ENCODE measurements around the gene INTU. TPM values are rescaled to one million over a fixed set of nuclear protein-coding genes. Genes with fewer than 3 reads are reported as not detected.

Gene INTU
- total and polyA plus RNA-seq, 3 experiments from 2014 or later, result 0.13 to 0.38 TPM; not detected in 1

GRCh38 chr4:127771535-127772275 lies 138.9 kb downstream of the INTU start:
- Mint-ChIP-seq H3K27me3 (peaks cover 8 to 49% of the 10 kb centered on the region in 2 donors), H3K9me3 (no peaks in the 10 kb centered on the region), H3K36me3 (no peaks in the 10 kb centered on the region), H3K4me3 (no peak overlapping the region), H3K27ac (no peak overlapping the region), H3K4me1 (no peaks in the 10 kb centered on the region)
- no peaks in the 10 kb centered on the region for H3K36me3 ChIP-seq (ENCODE audit: insufficient read depth, low read length)
- no peak overlapping the region for H3K4me3 ChIP-seq (ENCODE audit: low read length)
- no peak overlapping the region for H3K27ac ChIP-seq (ENCODE audit: low read depth, low read length)
- H3K27me3 ChIP-seq (ENCODE audit: insufficient read depth, low read length, poor library complexity, severe bottlenecking), result no peaks in the 10 kb centered on the region
- H3K9me3 ChIP-seq (ENCODE audit: low read length), result no peaks in the 10 kb centered on the region
- ChIA-PET CTCF (no interaction called here), POLR2A (no interaction called here)
- no peaks in the 10 kb centered on the region for H3K4me1 ChIP-seq (ENCODE audit: insufficient read depth, low read length)
- no peak for DNase-seq

DNA sequence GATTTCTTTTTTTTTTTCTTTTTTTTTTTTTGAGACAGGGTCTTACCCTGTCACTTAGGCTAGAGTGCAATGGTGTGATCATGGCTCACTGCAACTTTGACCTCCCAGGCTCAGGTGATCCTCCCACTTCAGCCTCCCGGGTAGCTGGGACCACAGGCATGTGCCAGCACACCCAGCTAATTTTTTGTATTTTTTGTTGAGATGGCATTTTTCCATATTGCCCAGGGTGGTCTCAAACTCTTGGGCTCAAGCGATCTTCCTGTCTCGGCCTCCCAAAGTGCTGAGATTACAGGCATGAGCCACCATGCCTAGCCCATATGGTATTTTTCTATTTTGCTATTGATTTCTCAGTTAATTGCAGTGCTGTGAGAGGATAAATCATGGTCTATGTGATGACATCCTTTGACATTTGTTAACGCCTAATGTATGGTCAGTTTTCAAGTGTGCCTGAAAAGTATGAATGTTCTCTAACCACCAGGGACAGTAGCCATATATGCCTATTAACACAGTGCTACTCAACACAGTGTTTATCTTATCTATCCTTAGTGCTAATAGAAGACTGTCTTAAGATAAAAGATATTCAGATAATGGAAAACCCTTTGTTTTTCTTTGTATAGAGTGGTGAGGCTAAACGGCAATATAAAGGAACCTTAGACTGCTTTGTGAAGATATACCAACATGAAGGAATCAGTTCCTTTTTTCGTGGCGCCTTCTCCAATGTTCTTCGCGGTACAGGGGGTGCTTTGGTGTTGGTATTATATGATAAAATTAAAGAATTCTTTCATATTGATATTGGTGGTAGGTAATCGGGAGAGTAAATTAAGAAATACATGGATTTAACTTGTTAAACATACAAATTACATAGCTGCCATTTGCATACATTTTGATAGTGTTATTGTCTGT lies 140.3 kb downstream of the INTU start:
- ChIA-PET POLR2A (no interaction called here), CTCF (no interaction called here)
- Mint-ChIP-seq H3K9me3 (peaks cover 0 to 2% (median 0%) of the 10 kb centered on the region in 5 donors), H3K36me3 (no peaks in the 10 kb centered on the region), H3K27me3 (peaks cover 17 to 59% of the 10 kb centered on the region in 2 donors), H3K4me3 (no peak overlapping the region), H3K27ac (peak overlapping the region in 1 of 8 donors; percentile 32), H3K4me1 (no peaks in the 10 kb centered on the region)
- Histone ChIP-seq H3K36me3 (ENCODE audit: insufficient read depth, low read length) (no peaks in the 10 kb centered on the region), H3K27ac (ENCODE audit: low read depth, low read length) (no peak overlapping the region), H3K4me1 (ENCODE audit: insufficient read depth, low read length) (no peaks in the 10 kb centered on the region), H3K9me3 (ENCODE audit: low read length) (no peaks in the 10 kb centered on the region), H3K4me3 (ENCODE audit: low read length) (no peak overlapping the region), H3K27me3 (ENCODE audit: insufficient read depth, low read length, poor library complexity, severe bottlenecking) (no peaks in the 10 kb centered on the region)
- DNase-seq, result no peak

DNA sequence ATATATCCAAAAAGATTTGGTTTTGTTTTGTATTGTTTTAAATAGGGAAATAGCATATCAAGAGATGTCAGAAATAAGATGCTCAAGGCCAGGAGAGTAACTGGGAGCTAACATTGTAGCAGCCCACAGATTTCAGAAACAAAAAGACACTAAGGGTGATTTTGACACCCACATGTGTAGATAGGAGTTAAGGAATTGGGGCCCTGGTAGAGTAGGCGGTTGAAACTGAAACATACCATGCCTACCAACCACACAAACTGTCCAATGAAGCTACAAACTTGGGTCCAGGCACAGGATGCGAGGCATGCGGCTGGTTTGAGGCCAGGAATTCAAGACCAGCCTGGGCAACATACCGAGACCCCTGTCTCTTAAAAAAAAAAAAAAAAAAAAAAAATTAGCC lies 143.1 kb downstream of the INTU start:
- ChIA-PET POLR2A (no interaction called here), CTCF (no interaction called here)
- Histone ChIP-seq H3K36me3 (ENCODE audit: insufficient read depth, low read length) (no peaks in the 10 kb centered on the region), H3K4me3 (ENCODE audit: low read length) (no peak overlapping the region), H3K27me3 (ENCODE audit: insufficient read depth, low read length, poor library complexity, severe bottlenecking) (peaks cover 10% of the 10 kb centered on the region), H3K27ac (ENCODE audit: low read depth, low read length) (no peak overlapping the region), H3K4me1 (ENCODE audit: insufficient read depth, low read length) (no peaks in the 10 kb centered on the region), H3K9me3 (ENCODE audit: low read length) (no peaks in the 10 kb centered on the region)
- Mint-ChIP-seq H3K4me1 (peaks cover 0 to 1% (median under 1%) of the 10 kb centered on the region in 3 donors), H3K27ac (no peak overlapping the region), H3K4me3 (no peak overlapping the region), H3K9me3 (peaks cover 0 to 2% (median 0%) of the 10 kb centered on the region in 5 donors), H3K27me3 (peaks cover 30 to 77% of the 10 kb centered on the region in 2 donors), H3K36me3 (no peaks in the 10 kb centered on the region)
- no peak for DNase-seq

Other genes with a start within 250 kb of the INTU start
- gene SLC25A31, start 97.4 kb downstream of the INTU start, total RNA-seq, result not detected
- gene SLC25A31, start 97.4 kb downstream of the INTU start, polyA plus RNA-seq, result not detected
- gene HSPA4L, start 149.4 kb downstream of the INTU start, total RNA-seq, result under 1 TPM; 0.50 to 0.55 TPM
- gene HSPA4L, start 149.4 kb downstream of the INTU start, polyA plus RNA-seq, result not detected
- gene PLK4, start 247.9 kb downstream of the INTU start, total RNA-seq, result 10 to 100 TPM; 29.1 to 32.6 TPM
- gene PLK4, start 247.9 kb downstream of the INTU start, polyA plus RNA-seq, result 1.8 TPM